Middle frontal gyrus (tissue), 1 donor: ENCODE results near the gene FATE1.

Experiments used
- DNase-seq: peaks from one replicate; pipeline ENCODE4 v3.0.0-alpha.2; 2015; ENCODE audit warnings: low spot score; ENCODE audit errors: extremely low spot score

Gene FATE1

GRCh38 chrX:151742311-151742710 lies 26.5 kb downstream of the FATE1 start:
- no peak for DNase-seq

GRCh38 chrX:151743651-151744470 lies 28.0 kb downstream of the FATE1 start:
- no peak for DNase-seq

- no peak for DNase-seq
Observed at GRCh38 chrX:151745651-151746050, 29.8 kb downstream of the FATE1 start.

GRCh38 chrX:151746502-151746901 lies 30.7 kb downstream of the FATE1 start:
- no peak for DNase-seq

GRCh38 chrX:151750511-151750910 lies 34.7 kb downstream of the FATE1 start:
- DNase-seq = no peak

- no peak for DNase-seq
Observed at GRCh38 chrX:151752847-151753246, 37.0 kb downstream of the FATE1 start.

- DNase-seq = no peak
Observed at GRCh38 chrX:151753313-151754046, 37.6 kb downstream of the FATE1 start.

GRCh38 chrX:151754047-151754429 lies 38.2 kb downstream of the FATE1 start:
- no peak for DNase-seq

GRCh38 chrX:151754641-151755215 lies 38.9 kb downstream of the FATE1 start:
- DNase-seq = no peak

- no peak for DNase-seq
Observed at GRCh38 chrX:151759041-151759708, 43.3 kb downstream of the FATE1 start.

- DNase-seq = no peak
Observed at GRCh38 chrX:151762802-151763201, 47.0 kb downstream of the FATE1 start.

GRCh38 chrX:151763711-151764110 lies 47.9 kb downstream of the FATE1 start:
- DNase-seq = no peak

GRCh38 chrX:151765026-151765425 lies 49.2 kb downstream of the FATE1 start:
- no peak for DNase-seq

- DNase-seq = no peak
Observed at GRCh38 chrX:151771726-151772125, 55.9 kb downstream of the FATE1 start.
